ENCODE measurements around the gene INSC. TPM values are rescaled to one million over a fixed set of nuclear protein-coding genes. Genes with fewer than 3 reads are reported as not detected.

Gene INSC
- polyA plus RNA-seq, 12 donors: 1.0 to 3.0 (median 1.4) TPM; not detected in 2

- no peak for DNase-seq
Observed at GRCh38 chr11:15182372-15182771, 67.6 kb downstream of the INSC start.

DNA sequence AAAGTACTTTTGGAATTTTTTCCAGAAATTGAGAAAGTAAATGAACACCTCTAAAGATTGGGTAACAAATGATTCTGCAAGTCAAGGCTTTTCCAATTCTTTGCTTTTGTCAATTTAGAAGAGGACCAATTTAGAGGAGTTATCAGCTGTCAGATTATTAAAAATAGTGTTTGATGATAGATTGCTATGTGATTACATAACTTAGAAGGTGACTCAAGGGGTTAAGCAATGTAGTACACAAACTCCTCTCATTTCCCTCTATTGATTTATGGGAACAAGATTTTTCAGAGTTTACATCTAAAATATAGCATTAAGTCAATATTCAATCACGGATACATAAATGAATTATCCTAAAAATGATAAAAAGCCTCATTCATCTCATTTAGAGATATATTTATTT lies 70.3 kb downstream of the INSC start:
- no peak for DNase-seq

- no peak for DNase-seq
Observed at GRCh38 chr11:15186146-15186545, 71.4 kb downstream of the INSC start.

DNA sequence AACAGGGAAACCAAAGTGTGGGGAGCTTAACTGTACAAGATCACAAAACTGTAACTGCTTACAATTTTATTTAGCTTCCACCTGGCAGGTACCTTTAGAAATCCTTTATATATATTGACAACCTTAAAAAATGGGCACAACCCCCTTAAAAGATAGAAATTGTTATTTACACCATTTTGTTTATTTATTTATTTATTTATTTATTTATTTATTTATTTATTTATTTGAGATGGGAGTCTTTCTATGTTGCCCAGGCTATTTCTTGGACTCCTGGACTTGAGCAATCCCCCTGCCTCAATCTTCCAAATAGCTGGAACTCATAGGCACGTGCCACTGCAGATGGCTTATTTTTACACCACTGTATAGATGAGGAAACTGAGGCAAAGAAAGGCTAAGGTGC lies 74.5 kb downstream of the INSC start:
- DNase-seq: no peak

GRCh38 chr11:15189641-15190365 lies 75.1 kb downstream of the INSC start:
- no peak for DNase-seq

DNA sequence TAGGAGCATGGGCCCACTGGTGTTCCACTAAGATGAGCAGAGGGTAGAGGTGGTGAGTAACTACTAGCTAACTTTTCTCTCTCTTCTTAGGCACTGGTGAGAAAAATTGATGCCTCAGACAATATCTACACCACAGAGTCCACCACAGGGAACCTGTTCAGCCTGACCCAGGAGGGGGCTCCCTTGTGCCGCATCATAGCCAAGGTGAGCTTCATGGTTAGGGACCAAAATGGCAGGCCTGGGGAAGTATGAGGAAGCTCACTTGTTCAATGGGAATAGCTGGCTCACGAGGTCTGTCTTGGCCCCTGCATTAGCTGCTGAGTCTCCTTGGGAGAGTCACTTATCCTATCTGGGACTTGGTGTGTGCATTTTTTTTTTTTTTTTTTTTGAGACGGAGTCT lies 75.9 kb downstream of the INSC start:
- no peak for DNase-seq

DNA sequence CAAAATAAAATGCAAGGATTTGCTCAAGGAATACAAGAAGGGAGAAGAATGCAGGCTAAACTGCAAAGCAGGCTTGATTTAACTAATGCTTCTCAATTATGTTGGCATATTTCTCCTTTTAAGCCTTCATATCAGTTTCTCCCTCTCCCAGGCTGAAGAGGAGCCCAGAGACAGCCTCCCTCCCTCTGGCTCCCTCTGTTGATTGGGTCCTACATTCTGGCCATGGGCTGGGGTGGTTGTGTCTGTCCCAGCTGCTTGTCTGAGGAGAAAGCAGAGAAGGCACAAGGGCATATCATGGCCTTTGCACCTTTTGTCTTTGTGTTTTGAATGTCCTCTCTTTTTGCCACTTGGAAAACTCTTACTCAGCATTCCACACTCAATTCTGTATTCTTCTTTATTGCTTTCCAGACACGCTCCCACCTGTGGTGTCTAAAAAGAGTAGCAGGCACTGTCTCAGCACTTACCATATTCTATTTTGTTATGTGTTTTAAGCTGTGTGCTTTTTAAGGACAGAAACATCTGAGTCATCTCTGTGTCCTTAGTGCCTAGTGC lies 77.4 kb downstream of the INSC start:
- no peak for DNase-seq

- no peak for DNase-seq
Observed at GRCh38 chr11:15194671-15195415, 80.1 kb downstream of the INSC start.

DNA sequence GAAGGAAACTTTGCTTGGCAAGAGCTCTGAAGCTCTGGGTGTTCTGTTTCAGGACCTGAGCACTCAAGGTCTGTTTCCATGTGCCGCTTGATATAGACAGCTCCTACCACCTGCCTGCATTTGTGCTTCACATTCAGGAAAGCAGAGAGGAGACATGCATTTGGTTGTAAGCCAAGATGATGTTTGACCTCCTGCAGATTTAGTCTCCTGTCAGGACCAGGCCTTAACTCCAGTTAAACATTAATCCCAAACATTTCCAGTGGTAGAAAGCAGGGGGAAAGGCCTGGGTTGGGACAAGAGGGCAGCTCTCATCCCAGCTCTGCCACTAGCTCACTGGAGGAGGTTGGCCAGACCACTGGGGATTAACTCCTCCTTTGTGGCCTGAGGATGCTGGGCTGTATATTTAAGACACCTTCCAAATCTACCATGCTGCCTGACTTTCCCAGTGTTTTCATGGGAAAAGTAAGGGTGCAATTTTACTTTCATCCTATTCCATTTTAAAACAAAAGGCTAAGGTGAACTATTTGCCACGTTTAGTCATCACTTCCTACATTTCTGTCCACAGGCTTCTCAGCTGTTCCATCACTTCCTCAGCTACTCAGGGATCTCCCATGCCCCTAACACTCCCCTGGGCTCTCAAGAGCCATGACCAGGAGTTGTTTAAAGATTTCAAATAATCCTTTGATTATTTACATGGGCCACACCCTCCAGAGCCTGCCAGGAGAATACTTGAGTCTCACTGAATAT lies 80.9 kb downstream of the INSC start:
- no peak for DNase-seq

GRCh38 chr11:15196704-15197103 lies 82.0 kb downstream of the INSC start:
- no peak for DNase-seq

- DNase-seq: peak; percentile 35
Observed at GRCh38 chr11:15197696-15198095, 83.0 kb downstream of the INSC start.

- no peak for DNase-seq
Observed at GRCh38 chr11:15198284-15198683, 83.6 kb downstream of the INSC start.

- DNase-seq: no peak
Observed at GRCh38 chr11:15199693-15200092, 85.0 kb downstream of the INSC start.

DNA sequence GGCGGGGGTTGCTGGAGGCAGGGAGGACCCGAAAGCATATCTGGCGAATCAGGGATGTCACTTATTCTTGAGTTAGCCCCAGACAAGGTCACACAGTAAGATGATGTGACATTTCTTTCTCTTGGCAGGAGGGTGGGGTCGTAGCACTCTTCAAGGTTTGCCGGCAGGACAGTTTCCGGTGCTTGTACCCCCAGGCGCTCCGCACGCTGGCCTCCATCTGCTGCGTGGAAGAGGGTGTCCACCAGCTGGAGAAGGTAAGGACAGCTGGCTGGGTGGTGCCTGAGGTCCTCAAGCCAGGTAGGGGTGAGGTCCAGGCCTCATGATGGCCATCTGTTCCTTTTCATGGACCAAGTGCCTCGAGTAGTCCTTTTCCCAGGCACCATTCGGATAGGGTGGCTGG lies 86.0 kb downstream of the INSC start:
- no peak for DNase-seq

DNA sequence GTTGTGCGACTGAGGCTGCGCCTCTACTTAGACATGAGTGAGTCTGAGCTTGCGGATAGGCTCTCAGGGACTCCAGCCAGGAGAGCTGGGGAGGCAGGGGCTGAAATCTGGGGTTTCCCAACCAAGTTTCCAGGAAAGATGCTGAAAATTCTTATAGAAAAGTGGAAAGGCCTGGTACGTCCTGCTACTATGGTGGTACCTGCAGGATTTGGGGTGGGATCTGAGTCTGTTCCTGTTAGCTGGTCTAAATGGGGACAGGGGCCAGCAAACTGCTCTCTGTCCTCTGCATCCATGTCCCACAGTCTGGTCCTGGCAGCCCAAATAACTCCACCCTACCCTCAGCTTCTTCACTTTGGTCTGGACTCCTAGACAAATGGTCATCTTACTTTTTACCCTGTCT lies 86.9 kb downstream of the INSC start:
- DNase-seq: no peak

DNA sequence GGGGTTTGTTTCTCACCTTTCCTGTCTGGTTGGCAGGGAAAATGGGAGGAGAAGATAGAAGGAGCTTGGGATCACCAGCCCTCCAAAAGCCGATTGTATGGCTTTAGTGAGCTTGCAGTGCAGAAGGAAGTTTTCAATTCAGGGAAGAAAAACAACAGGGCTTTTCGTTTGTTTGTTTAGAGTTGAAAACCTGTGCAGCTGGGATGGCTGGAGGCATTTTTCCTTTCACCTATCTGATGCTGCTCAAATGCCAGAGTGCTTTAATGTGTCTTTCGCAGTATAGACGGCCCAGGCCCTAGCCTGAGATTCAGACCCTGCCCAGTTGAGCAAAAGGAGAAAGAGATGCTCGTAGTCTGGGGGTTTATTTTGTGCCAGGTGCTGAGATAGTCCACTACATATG lies 87.9 kb downstream of the INSC start:
- DNase-seq: no peak

DNA sequence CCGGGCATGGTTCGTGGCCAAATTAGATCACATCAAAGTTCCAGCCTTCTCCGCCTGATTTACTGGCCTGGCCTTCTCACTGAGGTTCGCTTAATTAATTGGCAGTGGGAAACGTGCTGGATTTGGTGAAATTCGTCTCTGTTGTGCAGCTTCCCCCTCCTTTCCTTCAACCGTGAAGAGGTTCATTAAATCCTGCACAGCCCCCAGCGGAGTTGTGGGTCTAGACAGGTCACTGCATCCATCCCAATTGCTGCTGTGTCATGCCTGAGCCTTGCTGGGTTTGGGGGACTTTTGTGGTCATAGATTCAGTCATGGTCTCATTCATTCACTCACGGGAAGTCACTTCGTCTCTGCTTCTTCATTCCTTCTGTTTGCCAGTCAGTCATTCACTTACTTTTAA lies 90.0 kb downstream of the INSC start:
- no peak for DNase-seq

DNA sequence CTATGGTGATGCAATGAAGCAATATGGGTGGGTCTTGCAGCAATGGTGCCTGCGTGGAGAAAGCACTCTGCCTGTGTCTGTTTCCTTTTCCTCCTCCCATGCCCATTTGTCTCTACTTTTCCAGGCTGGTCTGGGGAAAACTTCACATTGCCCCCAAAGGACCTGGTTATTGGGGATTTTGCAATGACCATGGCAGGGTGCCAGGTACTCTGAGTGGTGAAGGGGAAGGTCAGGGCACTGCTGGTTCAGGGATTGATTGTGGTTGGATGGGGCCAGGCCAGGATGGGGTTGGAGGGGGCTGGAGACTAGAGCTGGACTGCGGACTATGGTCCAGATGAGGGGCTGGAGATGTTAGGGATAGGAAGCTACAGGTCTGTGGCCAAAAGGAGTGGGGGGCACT lies 92.1 kb downstream of the INSC start:
- DNase-seq: no peak

- peak; percentile 66 for DNase-seq
Observed at GRCh38 chr11:15208378-15209222, 93.9 kb downstream of the INSC start.

DNA sequence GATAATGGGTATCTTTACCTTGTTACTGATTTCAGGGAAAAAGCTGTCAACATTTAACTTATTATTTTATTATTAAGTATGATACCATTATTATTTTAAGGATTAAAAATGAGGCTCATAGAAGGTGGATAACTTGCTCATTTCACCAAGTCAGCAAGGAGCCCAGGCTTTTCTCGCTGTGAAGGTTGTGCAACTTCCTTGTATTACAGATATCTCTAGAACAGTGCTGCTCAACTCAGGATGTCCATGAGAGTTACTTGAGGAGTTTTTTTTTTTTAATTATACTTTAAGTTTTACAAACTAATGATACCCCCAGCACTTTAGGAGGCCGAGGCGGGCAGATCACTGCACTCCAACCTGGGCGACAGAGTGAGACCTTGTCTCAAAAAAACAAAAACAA lies 98.2 kb downstream of the INSC start:
- DNase-seq: no peak

GRCh38 chr11:15213471-15214231 lies 98.9 kb downstream of the INSC start:
- no peak for DNase-seq

Measured in muscle of arm (tissue), 12 donors.